RWPE2 (cell line): ENCODE data around the gene NUP210L.
A peak's percentile ranks its signal among the peaks of the same experiment; 100 is the strongest.

Source experiments
- ATAC-seq: fragments of 200-7000 bp; cut with Tn5 transposase; 3 replicates; pipeline ENCODE4 v1.9.1; 2021; ENCODE audit warnings: low read depth
- DNase-seq: peaks from one replicate; pipeline ENCODE4 v3.0.0-alpha.2; 2020; ENCODE audit warnings: low spot score
- H3K27ac ChIP-seq: fragments of 450-650 bp; 2 replicates; pipeline ENCODE4 v1.5.1; 2017; ENCODE audit warnings: mild to moderate bottlenecking; ENCODE audit not compliant: poor library complexity, severe bottlenecking
- H3K27me3 ChIP-seq: fragments of 250-450 bp; sonication (Bioruptor Pico); 2 replicates; pipeline ENCODE4 v1.5.1; 2021; ENCODE audit warnings: mild to moderate bottlenecking, moderate library complexity; ENCODE audit not compliant: insufficient read depth, poor library complexity, severe bottlenecking
- H3K36me3 ChIP-seq: fragments of 250-450 bp; sonication (Bioruptor Pico); 2 replicates; pipeline ENCODE4 v1.5.1; 2020; ENCODE audit warnings: low read depth, mild to moderate bottlenecking, moderate library complexity
- H3K4me1 ChIP-seq: fragments of 250-450 bp; sonication (Bioruptor Pico); 2 replicates; pipeline ENCODE4 v1.5.1; 2021; ENCODE audit warnings: mild to moderate bottlenecking, moderate library complexity; ENCODE audit not compliant: insufficient read depth, poor library complexity, severe bottlenecking
- H3K4me3 ChIP-seq: fragments of 250-450 bp; sonication (Bioruptor Pico); 2 replicates; pipeline ENCODE4 v1.5.1; 2021; ENCODE audit warnings: mild to moderate bottlenecking, moderate library complexity; ENCODE audit not compliant: severe bottlenecking
- H3K9me3 ChIP-seq: fragments of 250-450 bp; sonication (Bioruptor Pico); 2 replicates; pipeline ENCODE4 v1.5.1; 2021; ENCODE audit warnings: mild to moderate bottlenecking, moderate library complexity; ENCODE audit not compliant: severe bottlenecking
- CTCF ChIP-seq: fragments of 450-650 bp; IDR thresholded peaks from one replicate; pipeline ENCODE4 v1.5.1; 2017; ENCODE audit warnings: mild to moderate bottlenecking, moderate library complexity; ENCODE audit not compliant: poor library complexity, severe bottlenecking

The NUP210L gene

GRCh38 chr1:153957744-153958110 is 197.1 kb downstream of the NUP210L start:
- Histone ChIP-seq H3K27me3 (no peaks in the 10 kb centered on the region), H3K27ac (peak overlapping the region; percentile 66), H3K36me3 (peaks cover 32% of the 10 kb centered on the region), H3K4me3 (peak overlapping the region; percentile 79), H3K9me3 (no peaks in the 10 kb centered on the region), H3K4me1 (peaks cover 3% of the 10 kb centered on the region)
- ATAC-seq = peak; percentile 3; the same call in 2 of the 3 replicates
- TF ChIP-seq CTCF = no peak
- DNase-seq = no peak

GRCh38 chr1:153956997-153957715 is 197.7 kb downstream of the NUP210L start:
- Histone ChIP-seq H3K36me3 (peaks cover 35% of the 10 kb centered on the region), H3K27ac (peak overlapping the region; percentile 66), H3K4me3 (peak overlapping the region; percentile 79), H3K9me3 (no peaks in the 10 kb centered on the region), H3K27me3 (no peaks in the 10 kb centered on the region), H3K4me1 (peaks cover 3% of the 10 kb centered on the region)
- DNase-seq = no peak
- no peak for ATAC-seq
- no peak for TF ChIP-seq CTCF

- peaks cover 37% of the 10 kb centered on the region for H3K36me3 ChIP-seq
- peaks cover 3% of the 10 kb centered on the region for H3K4me1 ChIP-seq
- TF ChIP-seq CTCF = no peak
These were observed 200.0 kb downstream of the NUP210L start for GRCh38 chr1:153954826-153955225.

GRCh38 chr1:153953859-153954365 is 201.0 kb downstream of the NUP210L start:
- no peak overlapping the region for H3K4me3 ChIP-seq
- H3K9me3 ChIP-seq = no peaks in the 10 kb centered on the region
- no peak overlapping the region for H3K27ac ChIP-seq
- no peak for DNase-seq
- no peak for TF ChIP-seq CTCF
- peaks cover 39% of the 10 kb centered on the region for H3K36me3 ChIP-seq
- H3K27me3 ChIP-seq = no peaks in the 10 kb centered on the region
- peaks cover 3% of the 10 kb centered on the region for H3K4me1 ChIP-seq
- ATAC-seq = no peak

More at GRCh38 chr1:153954826-153955225, 200.0 kb downstream of the NUP210L start:
- ATAC-seq (no peak), DNase-seq (no peak)
- no peaks in the 10 kb centered on the region for H3K27me3 ChIP-seq
- H3K4me3 ChIP-seq = no peak overlapping the region
- H3K27ac ChIP-seq = no peak overlapping the region
- H3K9me3 ChIP-seq = no peaks in the 10 kb centered on the region

- no peak overlapping the region for H3K4me3 ChIP-seq
- no peaks in the 10 kb centered on the region for H3K27me3 ChIP-seq
- peaks cover 1% of the 10 kb centered on the region for H3K4me1 ChIP-seq
- no peak overlapping the region for H3K27ac ChIP-seq
- peak; percentile 67; the same call in 1 of the 3 replicates for ATAC-seq
- TF ChIP-seq CTCF = no peak
- no peaks in the 10 kb centered on the region for H3K9me3 ChIP-seq
- peak; percentile 65 for DNase-seq
- H3K36me3 ChIP-seq = peaks cover 46% of the 10 kb centered on the region
These were observed 203.1 kb downstream of the NUP210L start for GRCh38 chr1:153951801-153952200.
